ENCODE data around the gene ZNF140.

ZNF140 gene

DNA sequence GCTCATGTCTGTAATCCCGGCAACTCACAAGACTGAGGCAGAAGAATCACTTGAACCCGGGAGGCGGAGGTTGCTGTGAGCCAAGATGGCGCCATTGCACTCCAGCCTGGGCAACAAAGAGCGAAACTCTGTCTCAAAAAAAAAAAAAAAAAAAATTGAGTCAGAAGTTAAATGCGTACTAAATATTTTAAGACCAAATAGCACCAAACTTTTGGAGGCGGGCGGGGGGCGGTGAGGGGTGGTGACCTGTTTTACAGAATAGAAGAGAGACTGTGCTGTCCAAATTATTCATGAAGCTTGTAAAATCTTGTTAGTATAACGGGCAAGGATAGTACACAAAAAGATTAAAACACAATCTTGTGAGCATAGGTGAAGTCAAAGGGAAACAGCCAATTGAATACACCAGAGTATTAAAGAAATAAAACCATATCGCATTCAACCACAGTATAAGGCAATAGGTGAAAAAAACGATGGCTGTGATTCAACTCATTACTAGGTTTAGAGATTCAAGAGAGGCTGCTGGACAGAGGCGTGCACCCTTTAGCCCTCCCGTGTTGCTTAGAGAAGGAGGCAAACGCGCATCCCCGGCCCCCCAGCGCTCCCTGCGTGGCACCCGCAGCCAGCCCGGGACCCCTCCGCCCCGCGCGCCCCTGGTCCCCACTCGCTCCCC is 48.8 kb downstream of the ZNF140 start:
- DNase-seq (ENCODE audit: low read depth, low spot score) = no peak
- H3K4me3 ChIP-seq (ENCODE audit: low read length) = peak overlapping the region; percentile 65

DNA sequence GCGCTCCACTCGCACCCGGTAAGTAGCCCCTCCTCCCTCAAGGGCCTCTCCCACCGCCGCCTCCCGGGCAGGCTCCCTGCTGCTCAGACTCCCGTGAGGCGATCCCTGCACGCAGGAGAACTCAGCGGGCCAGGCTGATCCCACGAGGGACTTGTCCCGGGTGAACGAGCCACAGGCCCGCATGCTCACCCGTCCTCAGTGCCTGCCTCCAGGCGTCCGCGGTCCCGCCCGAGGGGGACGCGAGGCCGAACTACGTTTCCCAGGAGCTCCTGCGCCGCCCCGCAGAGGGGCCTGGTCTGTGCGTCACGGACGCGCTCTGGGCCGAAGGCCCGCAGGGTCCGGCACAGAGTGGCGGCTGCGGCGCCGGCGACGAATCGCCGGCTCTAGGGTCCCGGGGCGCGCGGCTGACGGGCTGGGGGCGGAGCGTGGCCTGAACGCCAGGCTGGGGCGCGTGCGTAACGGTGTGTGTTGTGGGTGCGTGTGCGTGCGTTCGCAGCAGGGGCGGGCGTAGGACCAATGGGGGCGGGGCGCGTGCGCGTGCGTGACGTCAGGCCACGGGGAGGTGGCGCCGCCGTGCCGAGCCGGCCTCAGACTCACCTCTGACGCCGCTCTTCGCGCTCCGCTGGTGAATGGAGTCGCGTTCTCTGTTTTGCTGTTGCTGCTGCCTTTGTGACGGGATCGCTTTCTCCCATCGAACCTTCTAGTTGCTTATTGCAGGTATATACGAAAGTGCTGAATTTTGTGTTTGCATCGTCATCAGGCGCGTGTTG is 49.5 kb downstream of the ZNF140 start, which contains the start of the genes ZNF10 and ZNF891:
Gene ZNF10 (plus strand): TSS at position 590 of the 770 bp plus-strand sequence. CDS start 13,866 bp downstream, outside the sequence.
Gene ZNF891 (minus strand): TSS at position 237 of the 770 bp plus-strand sequence. CDS start 8,356 bp downstream, outside the sequence.
- peak within 1 kb of the TSS; percentile 65 for H3K4me3 ChIP-seq (ENCODE audit: low read length)
- DNase-seq (ENCODE audit: low read depth, low spot score) = peak; percentile 78

- H3K4me3 ChIP-seq (ENCODE audit: low read length) = peak overlapping the region; percentile 65
- DNase-seq (ENCODE audit: low read depth, low spot score) = no peak
These were observed 50.0 kb downstream of the ZNF140 start for GRCh38 chr12:133130808-133131128.

DNA sequence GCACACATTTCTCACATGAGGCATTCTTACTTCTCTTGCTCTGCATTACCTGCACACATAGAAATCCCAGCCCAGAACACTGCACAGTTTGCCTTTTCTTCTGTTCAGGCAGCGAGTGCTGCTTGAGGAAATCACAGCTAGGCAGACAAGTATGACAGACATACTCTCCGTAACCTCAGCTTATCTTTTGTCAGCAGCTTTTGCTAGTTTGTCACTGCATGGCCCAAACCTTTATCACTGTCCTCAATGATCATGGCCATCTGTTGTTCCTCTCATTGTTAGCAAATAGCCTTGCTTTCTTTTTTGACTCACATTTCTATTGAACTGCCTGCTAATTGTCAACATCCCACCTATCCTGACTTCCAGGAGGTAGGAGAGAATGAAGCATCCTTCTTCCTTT is 55.0 kb downstream of the ZNF140 start:
- DNase-seq (ENCODE audit: low read depth, low spot score) = no peak

DNA sequence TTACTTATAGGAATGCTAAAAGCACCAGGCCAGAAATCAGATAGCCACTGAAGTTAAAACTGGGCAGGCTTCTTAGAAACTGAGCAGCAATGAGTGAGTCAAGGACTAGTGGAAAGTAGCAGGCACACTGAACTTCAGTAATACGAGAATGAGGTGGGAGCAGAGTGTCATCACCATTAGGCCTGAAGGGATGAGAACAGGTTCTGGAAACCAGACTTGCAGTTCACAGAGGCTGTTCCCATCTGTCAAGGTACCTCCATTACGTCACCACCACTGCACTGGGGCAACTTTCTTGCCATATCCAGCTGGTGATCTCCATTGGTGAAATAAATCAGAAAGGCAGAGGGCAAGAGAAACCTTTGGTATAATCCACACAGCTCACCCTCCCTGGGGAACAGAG is 65.3 kb downstream of the ZNF140 start:
- no peak for DNase-seq (ENCODE audit: low read depth, low spot score)
- H3K4me3 ChIP-seq (ENCODE audit: low read length) = no peak overlapping the region

More for the DNA sequence above, 55.0 kb downstream of the ZNF140 start:
- H3K4me3 ChIP-seq (ENCODE audit: low read length) = no peak overlapping the region

GRCh38 chr12:133156125-133156690 is 75.5 kb downstream of the ZNF140 start:
- no peak overlapping the region for H3K4me3 ChIP-seq (ENCODE audit: low read length)
- DNase-seq (ENCODE audit: low read depth, low spot score) = no peak

Measured in Jurkat, Clone E6-1 (cell line).